EL (cell line): ENCODE measurements around the gene ARHGEF4.
"Not testable (repeated sequence)": the region's sequence is repeated elsewhere in the genome, so short reads cannot be mapped to it uniquely, and the experiment has no call there.

Experiments used
- DNase-seq: peaks from one replicate; pipeline ENCODE4 v3.0.0-alpha.2; 2016

ARHGEF4 gene

GRCh38 chr2:130892793-130893785 is 56.4 kb downstream of the ARHGEF4 start:
- DNase-seq = no peak

- DNase-seq = no peak
Measured at GRCh38 chr2:130894326-130894942, 57.7 kb downstream of the ARHGEF4 start.

GRCh38 chr2:130896813-130897212 is 60.1 kb downstream of the ARHGEF4 start:
- DNase-seq = no peak

GRCh38 chr2:130898553-130898952 is 61.8 kb downstream of the ARHGEF4 start:
- no peak for DNase-seq

DNA sequence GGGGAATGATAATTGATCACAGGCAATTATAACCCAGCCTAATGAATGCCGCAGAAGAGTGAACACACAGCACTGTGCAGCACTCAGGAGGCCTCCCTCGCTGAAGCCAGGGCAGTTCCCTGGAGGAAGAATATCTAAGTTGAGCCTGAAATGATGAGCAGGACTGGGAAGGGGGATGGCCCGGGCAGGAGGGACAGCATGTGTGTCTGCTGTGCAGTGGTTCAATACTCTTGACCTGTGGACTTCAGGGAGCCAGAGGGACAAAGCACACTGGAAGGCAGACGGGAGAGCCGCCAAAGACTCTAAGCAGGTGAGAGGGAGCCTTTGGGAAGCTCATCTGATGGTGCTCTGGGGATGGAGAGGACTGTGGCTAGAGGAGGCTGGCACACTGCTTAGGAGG is 62.6 kb downstream of the ARHGEF4 start:
- no peak for DNase-seq

GRCh38 chr2:130901061-130901460 is 64.3 kb downstream of the ARHGEF4 start:
- no peak for DNase-seq

- DNase-seq = not testable (repeated sequence)
Measured at GRCh38 chr2:130901626-130902025, 64.9 kb downstream of the ARHGEF4 start.

DNA sequence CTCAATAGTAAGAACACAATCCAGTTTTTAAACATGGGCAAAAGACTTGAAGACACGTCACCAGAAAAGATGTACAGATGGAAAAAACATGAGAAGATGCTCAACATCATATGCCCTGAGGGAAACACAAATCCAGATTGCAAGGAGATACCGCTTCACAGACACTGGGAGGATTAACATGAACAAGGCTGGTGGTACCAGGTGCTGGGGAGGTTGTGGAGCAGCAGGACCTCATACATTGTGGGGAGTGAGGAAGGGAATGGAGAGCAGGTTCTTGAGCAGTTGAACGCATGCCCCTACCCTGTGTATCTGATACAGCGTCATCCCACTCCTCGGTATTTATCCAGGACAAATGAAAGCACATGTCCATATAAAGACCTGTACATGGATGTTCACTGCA is 72.1 kb downstream of the ARHGEF4 start:
- DNase-seq = no peak

DNA sequence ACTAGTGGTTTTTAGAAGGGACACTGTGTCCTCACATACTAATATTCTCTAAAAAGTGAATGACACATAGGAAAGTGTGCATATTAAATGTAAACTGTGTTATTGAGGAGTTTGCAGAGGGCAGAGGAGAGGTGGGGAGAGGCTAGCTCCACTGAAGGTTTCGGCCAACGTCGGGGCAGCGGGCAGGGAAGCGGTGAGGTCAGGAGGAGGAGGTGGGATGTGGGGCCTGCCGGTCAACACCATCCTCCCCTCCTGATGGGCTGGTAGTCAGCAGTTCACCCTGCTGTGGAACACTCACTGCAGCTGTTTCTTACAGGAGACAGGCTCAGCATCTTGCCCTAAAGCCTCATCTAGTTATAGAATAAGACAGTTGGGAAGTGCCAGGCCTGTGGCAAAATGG is 74.2 kb downstream of the ARHGEF4 start:
- DNase-seq = no peak

- DNase-seq = no peak
Measured at GRCh38 chr2:130911482-130911881, 74.8 kb downstream of the ARHGEF4 start.

DNA sequence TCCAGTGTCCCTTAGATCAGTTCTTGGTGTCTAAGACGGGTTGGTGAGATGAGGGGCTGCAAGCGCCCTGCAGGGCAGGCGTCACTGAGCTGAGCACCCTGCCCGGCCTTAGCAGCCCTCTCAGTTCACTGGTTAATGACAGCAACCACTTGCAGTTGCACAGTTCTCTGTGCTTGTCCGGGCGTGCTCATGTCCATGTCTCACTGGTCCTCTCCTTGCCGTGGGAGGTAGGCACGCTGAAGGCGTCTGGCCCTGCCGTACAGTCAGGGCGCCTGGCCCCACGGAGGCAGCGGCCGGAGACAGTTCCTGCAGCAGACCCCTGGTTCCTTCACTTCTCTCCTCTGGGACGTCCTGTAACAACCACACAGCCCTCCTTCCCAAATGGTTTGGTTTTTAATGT is 75.3 kb downstream of the ARHGEF4 start:
- DNase-seq = no peak

DNA sequence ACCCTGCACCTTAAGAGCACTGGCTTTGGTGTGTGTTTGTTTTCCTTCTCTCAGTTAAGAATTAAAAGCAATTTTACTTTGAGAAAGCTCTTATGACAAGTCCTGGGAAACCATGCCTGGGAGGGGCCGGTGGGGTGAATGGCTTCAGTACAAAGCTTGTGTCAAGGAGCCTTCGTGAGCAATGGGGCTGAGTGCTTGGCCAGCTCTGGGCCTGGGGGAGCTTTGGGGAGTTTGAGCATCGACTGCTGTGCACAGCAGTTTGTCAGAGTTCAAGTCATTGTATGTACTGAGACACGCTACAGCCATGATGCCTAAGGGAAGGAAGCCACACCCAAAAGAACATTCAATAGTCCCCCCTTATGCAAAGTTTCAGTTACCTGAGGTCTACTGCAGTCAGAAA is 75.8 kb downstream of the ARHGEF4 start:
- no peak for DNase-seq

GRCh38 chr2:130913891-130914290 is 77.2 kb downstream of the ARHGEF4 start:
- DNase-seq = no peak

GRCh38 chr2:130915149-130915548 is 78.4 kb downstream of the ARHGEF4 start:
- DNase-seq = no peak

GRCh38 chr2:130915595-130916437 is 79.1 kb downstream of the ARHGEF4 start:
- no peak for DNase-seq

GRCh38 chr2:130916438-130916705 is 79.7 kb downstream of the ARHGEF4 start:
- no peak for DNase-seq

DNA sequence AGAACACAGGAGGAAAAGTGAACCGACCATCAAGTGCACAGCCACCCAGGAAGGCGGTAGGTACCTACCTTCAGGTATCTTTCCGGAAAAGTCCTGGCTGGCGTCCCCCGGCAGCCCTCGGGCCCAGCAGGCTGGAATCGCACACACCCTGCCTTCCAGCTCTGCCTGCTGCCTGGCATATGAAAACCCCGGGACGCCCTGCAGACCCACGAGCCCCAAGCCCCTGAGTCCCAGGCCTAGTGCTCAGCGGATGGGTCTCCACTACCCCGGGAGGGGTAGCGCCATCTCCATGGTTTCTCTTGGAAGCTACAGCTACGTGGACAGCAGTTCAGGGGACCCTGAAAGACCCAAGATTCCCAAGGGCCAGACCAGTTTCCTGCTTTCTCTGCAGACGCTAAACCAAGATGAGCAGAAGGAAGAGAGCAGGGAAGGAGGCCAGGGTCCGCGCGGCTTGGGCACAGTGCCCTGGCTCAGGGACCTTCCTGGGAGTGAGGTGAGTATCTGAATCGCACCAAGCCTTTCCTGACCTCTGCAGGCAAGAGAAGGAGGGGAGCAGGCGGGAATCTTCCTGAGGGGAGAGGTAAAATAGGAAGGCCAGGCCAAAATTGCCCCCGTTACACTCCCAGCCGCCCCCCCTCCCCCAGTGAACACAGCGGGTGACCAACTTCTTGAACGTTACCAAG is 80.4 kb downstream of the ARHGEF4 start:
- DNase-seq = no peak

DNA sequence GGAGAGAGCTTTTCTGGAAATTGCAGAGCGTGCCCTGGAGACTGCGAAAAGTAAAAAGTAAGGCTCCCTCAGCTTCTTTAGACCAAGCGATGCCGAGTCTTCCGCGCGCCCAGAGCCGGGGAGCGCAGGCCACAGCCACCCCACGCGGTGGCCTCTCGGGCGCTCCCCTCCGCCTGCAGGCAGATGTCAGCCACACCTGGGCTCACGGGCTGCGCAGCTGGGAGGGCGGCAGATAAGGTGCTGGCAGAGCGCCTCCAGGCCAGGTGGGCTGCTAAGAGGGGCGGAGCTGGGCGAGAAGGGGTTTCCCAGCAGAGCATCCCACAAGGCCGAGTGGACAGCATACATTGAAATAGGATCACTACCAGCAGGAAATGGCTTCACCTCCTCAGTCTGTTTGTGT is 81.7 kb downstream of the ARHGEF4 start:
- no peak for DNase-seq

GRCh38 chr2:130920415-130921163 is 83.9 kb downstream of the ARHGEF4 start:
- DNase-seq = peak; percentile 63

- no peak for DNase-seq
Measured at GRCh38 chr2:130921164-130921476, 84.4 kb downstream of the ARHGEF4 start.

DNA sequence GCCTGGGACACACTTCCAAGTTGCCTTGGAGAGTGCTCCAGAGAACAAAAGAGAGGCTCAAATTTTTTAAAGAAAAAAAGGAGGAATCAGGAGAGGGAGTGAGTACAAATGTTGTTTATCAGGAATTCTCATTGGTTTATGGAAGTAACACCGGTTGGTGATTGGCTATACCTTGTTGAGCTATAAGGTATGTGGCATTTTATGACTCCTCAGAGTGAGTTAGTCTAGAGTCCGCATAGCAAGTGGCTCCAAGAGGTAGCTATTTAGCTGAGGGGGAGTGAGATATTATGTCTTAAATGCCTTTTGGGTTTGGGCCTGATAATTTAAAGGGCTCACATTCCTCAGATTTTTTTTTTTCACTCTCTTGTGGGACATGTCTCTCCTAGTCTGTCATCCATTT is 85.7 kb downstream of the ARHGEF4 start:
- no peak for DNase-seq

- DNase-seq = no peak
Measured at GRCh38 chr2:130928385-130928784, 91.7 kb downstream of the ARHGEF4 start.
